OCI-LY3 (cell line): ENCODE data around the gene MPV17L2.

Source experiments
- EZH2phosphoT487 ChIP-seq: fragments of 200-600 bp; shearing (Covaris generic); IDR thresholded peaks from 2 replicates; pipeline ENCODE4 v1.6.1; 2018; ENCODE audit warnings: antibody characterized with exemption, mixed run types, low read depth
- TF ChIP-seq, protein P1 (sequence below): fragments of 200-600, 300-600 bp; sonication (generic); IDR thresholded peaks from 2 replicates; pipeline ENCODE4 v1.5.1; 2014; ENCODE audit warnings: antibody characterized with exemption, low read length, low read depth

DNA sequence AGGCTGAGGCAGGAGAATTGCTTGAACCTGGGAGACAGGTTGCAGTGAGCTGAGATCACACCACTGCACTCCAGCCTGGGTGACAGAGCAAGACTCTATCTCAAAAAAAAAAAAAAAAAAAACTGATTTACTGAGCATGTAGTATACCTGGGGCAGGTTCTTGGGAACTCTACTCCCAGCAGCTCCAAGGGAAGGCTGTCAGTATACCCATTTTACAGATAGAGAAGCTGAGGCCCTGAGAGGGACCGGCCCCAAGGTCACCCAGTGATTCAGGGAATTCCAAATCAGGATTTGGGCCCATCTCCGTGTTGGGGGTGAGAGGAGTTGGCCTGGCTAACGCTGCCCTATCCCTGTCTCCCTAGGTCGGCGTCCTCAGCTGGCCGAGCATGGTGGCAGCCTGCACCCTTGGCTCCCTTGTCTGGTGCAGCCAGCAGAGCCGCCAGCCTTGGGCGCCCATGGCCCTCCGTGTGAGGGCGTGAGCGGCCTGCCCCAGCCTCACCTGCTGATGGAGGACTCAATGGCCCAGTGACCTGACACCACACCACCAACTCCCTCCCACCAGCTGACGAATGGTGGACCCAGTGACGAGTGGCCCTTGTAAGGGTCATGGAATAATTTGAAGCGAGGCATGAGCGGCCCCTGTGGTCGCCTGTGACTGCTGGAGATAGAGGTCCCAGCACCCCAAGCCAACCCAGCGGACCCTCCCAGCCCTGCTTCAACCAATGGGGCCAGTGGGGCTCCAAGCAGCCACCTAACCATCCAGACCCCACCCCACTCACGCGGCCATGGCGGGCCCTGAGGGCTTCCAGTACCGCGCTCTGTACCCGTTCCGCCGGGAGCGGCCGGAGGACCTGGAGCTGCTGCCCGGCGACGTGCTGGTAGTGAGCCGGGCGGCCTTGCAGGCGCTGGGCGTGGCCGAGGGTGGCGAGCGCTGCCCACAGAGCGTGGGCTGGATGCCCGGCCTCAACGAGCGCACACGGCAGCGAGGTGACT, 37.6 kb upstream of the MPV17L2 start:
- no peak for TF ChIP-seq EZH2phosphoT487
- TF ChIP-seq, protein P1, sequence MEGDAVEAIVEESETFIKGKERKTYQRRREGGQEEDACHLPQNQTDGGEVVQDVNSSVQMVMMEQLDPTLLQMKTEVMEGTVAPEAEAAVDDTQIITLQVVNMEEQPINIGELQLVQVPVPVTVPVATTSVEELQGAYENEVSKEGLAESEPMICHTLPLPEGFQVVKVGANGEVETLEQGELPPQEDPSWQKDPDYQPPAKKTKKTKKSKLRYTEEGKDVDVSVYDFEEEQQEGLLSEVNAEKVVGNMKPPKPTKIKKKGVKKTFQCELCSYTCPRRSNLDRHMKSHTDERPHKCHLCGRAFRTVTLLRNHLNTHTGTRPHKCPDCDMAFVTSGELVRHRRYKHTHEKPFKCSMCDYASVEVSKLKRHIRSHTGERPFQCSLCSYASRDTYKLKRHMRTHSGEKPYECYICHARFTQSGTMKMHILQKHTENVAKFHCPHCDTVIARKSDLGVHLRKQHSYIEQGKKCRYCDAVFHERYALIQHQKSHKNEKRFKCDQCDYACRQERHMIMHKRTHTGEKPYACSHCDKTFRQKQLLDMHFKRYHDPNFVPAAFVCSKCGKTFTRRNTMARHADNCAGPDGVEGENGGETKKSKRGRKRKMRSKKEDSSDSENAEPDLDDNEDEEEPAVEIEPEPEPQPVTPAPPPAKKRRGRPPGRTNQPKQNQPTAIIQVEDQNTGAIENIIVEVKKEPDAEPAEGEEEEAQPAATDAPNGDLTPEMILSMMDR: no peak
